ENCODE measurements around the gene MYO7A. TPM values are rescaled to one million over a fixed set of nuclear protein-coding genes. Genes with fewer than 3 reads are reported as not detected.
A peak's percentile ranks its signal among the peaks of the same experiment; 100 is the strongest.

The MYO7A gene
- total and polyA plus RNA-seq, 2 of the 8 experiments (the other 6 are each of a cell fraction or from before 2014, with no cell fraction given): 1.5 to 1.9 TPM

DNA sequence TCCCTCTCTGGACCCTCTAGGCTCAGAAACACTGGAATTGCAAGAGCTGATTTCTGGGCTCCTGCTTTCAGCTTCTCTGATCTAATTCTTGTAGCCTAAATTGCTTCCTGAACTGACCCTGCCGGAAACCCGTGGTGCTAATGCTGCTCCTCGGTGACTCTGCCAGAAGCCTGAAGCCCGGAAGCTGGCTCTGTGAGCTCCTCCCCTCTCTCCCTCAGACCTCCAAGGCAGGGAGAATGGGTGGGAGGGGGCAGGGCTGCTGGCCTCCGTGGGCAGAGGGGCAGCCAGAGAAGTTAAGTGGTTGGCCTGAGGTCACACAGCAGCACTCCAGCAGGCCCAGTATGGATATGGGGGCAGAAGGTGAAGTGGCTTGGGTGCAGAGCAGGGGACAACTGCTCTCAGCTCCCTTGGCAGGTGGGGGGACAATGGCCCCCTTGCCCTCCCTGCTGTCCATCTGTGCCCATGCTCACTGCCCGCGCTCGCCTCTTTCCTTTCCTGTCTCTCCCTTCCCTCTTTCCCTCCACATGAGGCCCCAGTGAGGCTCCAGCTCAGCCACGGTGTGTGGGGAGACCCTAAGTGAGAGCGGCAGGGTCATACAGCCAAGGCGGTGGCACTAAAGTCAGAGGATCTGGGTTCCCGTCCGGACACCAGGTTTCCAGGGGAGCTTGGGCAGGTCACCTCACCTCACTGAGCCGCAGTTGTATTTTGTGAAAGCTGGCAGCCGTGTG is 45.0 kb upstream of the MYO7A start:
- FAIRE-seq: no peak
- Histone ChIP-seq H3K27me3 (replicated peaks in 1 of 4; ENCODE audit: control insufficient read depth in 3 of 4, extremely low read depth in 1 of 4, insufficient read depth in 3 of 4, low read length in 3 of 4) (no peaks in the 10 kb centered on the region), H3K56ac (replicated peaks; ENCODE audit: insufficient read length, low read depth, low read length) (no peak overlapping the region), H3K4me2 (ENCODE audit: insufficient read depth in 1 of 2, low read depth in 2 of 2, low read length in 2 of 2) (no peak overlapping the region), H2BK120ac (replicated peaks; ENCODE audit: low read depth, low read length) (no peak overlapping the region), H3K27ac (ENCODE audit: low read depth, low read length) (no peak overlapping the region), H2BK15ac (ENCODE audit: low read length) (no peak overlapping the region), H4K8ac (ENCODE audit: extremely low read depth, insufficient read depth, low read length) (peak overlapping the region; percentile 53; the same call in 1 of the 2 replicates), H3K23ac (ENCODE audit: insufficient read length) (no peak overlapping the region), H4K5ac (ENCODE audit: insufficient read length, low read depth, low read length) (no peak overlapping the region), H3K36me3 (ENCODE audit: control insufficient read depth in 2 of 4, insufficient read depth in 4 of 4, low read length in 3 of 4) (no peaks in the 10 kb centered on the region), H3K79me2 (ENCODE audit: control insufficient read depth in 1 of 2, insufficient read depth in 2 of 2, low read length in 2 of 2) (no peaks in the 10 kb centered on the region), H3K9me3 (ENCODE audit: insufficient read depth in 2 of 2, low read depth in 1 of 2, low read length in 1 of 2) (no peaks in the 10 kb centered on the region), H3K4me1 (replicated peaks in 1 of 4; ENCODE audit: control insufficient read depth in 3 of 4, insufficient read depth in 4 of 4, low read length in 3 of 4) (peaks cover 0 to 2% (median 0%) of the 10 kb centered on the region in 4 experiments; a peak in 2 of 7 replicates), H3K9ac (replicated peaks in 1 of 4; ENCODE audit: extremely low read depth in 1 of 4, low read depth in 3 of 4, low read length in 3 of 4) (peak overlapping the region in 1 of 4 experiments; percentile 37; a peak in 1 of 7 replicates), H4K20me1 (replicated peaks in 1 of 2; ENCODE audit: control insufficient read depth in 1 of 2, insufficient read depth in 2 of 2, low read length in 2 of 2) (peaks cover 0 to 5% of the 10 kb centered on the region in 2 experiments), H3K23me2 (ENCODE audit: low read depth, low read length) (no peaks in the 10 kb centered on the region), H2BK12ac (ENCODE audit: low read depth, low read length) (no peak overlapping the region), H4K91ac (replicated peaks; ENCODE audit: insufficient read length, low read length) (no peak overlapping the region), H2BK20ac (ENCODE audit: low read length) (no peak overlapping the region), H3K4me3 (ENCODE audit: extremely low read depth in 1 of 4, insufficient read depth in 2 of 4, low read depth in 3 of 4, low read length in 4 of 4) (no peak overlapping the region), H3K4ac (replicated peaks; ENCODE audit: insufficient read length, low read depth, low read length) (no peak overlapping the region), H3K18ac (ENCODE audit: extremely low read depth, low read length) (no peak overlapping the region), H3K79me1 (ENCODE audit: low read depth, low read length) (no peaks in the 10 kb centered on the region; the same call in 1 of the 2 replicates), H2AK5ac (ENCODE audit: low read depth, low read length) (no peak overlapping the region), H2BK5ac (ENCODE audit: low read depth, low read length) (peak overlapping the region; percentile 16; the same call in 1 of the 2 replicates), H2AFZ (ENCODE audit: low read length) (no peak overlapping the region), H3K14ac (ENCODE audit: insufficient read length) (no peak overlapping the region)
- TF ChIP-seq CBX5 (IDR thresholded peaks at IDR 0.05; ENCODE audit: low read depth, low read length): no peak
- no peak for TF ChIP-seq TBP (IDR thresholded peaks at IDR 0.05; ENCODE audit: low read depth, low read length)
- no peak for TF ChIP-seq GTF2F1 (IDR thresholded peaks at IDR 0.05; ENCODE audit: borderline replicate concordance, low read depth, low read length)
- TF ChIP-seq EGR1 (IDR thresholded peaks at IDR 0.05; ENCODE audit: borderline replicate concordance, low read depth, low read length): no peak
- no peak for TF ChIP-seq RBBP5 (IDR thresholded peaks at IDR 0.05; ENCODE audit: borderline replicate concordance, low read depth, low read length)
- no peak for TF ChIP-seq CEBPB (IDR thresholded peaks at IDR 0.05; ENCODE audit: low read depth, low read length)
- TF ChIP-seq EP300 (IDR thresholded peaks at IDR 0.05; ENCODE audit: borderline replicate concordance in 1 of 2, low read depth in 2 of 2, low read length in 2 of 2): no peak
- DNase-seq (ENCODE audit: low read depth in 1 of 2, low spot score in 2 of 2): no peak
- CTCF ChIA-PET (ENCODE audit: partially characterized antibody): interaction anchor here (0.7 to 8.4 kb wide), 12 partner anchors 10 to 361 kb away, joined by 3 to 95 read pairs (median 5); partner anchors contain the start of genes MYO7A and OMP
- POLR2A ChIA-PET (ENCODE audit: partially characterized antibody): interaction anchor here (1.4 to 2.5 kb wide), 2 partner anchors 8 to 9 kb away, joined by 4 to 7 read pairs; no protein-coding TSS in a partner anchor
- 89% methylated on average over 15 of the region's 15 CpGs; no CpG with 5 or more reads in 1 of the 2 experiments for WGBS, 2 experiments (ENCODE audit: extremely low coverage in 1 of 2, insufficient coverage in 1 of 2, insufficient read length in 1 of 2, insufficient replicate concordance in 2 of 2, low coverage in 1 of 2, low lambda C conversion rate in 2 of 2, missing lambda C conversion rate in 1 of 2)
